ENCODE data around the gene TMEM220.
A peak's percentile ranks its signal among the peaks of the same experiment; 100 is the strongest.
"Not testable (repeated sequence)": the region's sequence is repeated elsewhere in the genome, so short reads cannot be mapped to it uniquely, and the experiment has no call there.

TMEM220 gene

DNA sequence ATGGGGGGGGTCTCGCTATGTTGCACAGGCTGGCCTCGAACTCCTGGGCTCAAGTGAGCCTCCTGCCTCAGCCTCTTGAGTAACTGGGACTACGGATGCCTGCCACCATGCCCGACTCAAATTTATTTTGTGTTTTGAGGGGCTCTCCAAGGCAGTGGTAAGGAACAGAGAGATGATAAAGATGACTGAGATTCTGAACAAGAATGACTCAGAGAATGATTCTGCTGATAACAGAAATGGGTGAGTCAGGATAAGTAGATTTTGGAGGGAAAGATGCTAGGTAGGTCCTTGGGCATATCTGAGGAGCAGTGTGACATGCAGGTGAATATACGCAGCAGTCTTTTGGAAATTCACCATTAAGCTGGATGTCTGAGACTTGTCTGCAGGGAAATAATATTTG is 2.6 kb downstream of the TMEM220 start:
- DNase-seq = no peak

DNA sequence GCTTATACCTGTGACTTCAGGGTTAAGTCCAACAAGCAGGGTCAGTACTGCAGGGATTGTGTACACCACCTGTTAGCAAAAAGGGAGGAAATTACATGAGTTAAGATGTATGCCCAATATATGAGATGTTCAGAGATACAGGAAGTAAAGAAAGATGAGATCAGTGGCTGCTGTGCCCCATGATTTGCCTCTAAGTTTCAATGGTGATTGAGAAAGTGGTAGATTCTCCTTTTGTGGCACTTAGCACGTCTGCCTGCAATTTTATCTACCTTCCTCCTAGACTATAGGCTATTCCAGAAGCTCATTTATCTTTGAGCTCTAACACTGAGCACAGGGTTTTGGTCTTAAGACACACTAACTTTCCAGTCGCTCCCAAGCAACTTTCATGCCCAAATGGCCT is 3.6 kb downstream of the TMEM220 start:
- no peak for DNase-seq

DNA sequence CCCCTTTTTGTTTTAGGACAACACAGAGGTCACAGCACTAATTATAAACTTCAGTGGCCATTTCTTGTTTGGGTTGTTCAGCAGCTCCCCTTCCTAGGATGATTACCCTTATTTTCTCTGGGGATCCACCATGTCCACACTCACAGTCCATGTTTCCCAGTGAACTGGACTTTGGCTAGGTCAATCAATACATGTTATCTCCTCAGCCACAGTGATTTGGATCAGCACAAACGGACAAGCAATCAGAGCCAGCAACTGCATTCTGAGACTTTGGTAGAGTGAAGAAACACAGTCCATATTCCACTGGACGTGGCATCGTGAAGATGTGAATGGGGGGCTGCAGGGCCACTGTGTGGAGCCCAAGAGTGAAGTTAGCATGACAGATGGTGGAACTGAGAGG is 4.6 kb downstream of the TMEM220 start:
- no peak for DNase-seq

DNA sequence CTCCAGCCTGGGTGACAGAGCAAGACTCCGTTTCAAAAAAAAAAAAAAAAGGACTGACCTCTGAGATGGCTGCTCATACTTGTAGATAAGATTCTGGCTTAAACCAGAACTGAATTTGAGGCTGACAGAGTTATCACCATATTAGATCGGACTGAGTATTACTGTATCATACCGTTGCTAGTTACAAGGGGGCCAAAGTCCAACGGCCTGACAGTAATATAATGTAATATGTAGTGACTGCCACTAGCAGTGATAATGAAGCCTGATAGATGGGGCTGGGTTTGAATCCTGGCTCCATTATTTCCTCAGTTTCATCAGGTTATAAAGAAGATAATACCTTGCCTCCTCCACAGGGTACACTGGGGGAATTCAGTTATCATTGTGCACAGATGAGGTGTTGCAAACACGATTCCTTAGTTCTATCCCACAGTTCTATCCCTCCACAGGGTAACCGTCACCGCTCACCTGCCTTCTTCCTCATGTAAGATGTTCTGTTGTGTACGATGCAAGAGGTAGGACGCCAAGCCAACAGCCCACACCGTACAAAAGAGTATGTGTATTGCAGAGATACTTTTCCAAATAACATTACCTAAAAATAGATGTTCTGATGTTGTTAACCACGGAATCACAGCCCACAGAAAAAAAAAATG is 5.2 kb downstream of the TMEM220 start:
- no peak for DNase-seq

DNA sequence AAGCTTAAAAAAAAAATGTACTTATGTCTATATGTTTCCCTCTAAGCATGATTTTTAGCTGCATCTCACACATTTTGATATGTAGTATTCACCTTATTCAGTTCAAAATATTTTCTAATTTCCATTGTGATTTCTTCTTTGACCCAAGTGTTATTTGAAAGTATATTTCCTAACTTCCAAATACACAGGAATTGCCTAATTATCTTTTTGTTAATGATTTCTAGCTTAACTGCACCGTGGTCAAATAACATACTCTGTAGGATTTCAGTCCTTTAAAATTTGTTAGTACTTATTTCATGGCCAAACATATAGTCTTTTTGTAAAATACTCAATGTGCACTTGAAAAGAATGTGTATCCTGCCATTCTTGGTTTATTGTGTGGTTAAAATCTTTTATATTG is 11.3 kb downstream of the TMEM220 start:
- DNase-seq = no peak

DNA sequence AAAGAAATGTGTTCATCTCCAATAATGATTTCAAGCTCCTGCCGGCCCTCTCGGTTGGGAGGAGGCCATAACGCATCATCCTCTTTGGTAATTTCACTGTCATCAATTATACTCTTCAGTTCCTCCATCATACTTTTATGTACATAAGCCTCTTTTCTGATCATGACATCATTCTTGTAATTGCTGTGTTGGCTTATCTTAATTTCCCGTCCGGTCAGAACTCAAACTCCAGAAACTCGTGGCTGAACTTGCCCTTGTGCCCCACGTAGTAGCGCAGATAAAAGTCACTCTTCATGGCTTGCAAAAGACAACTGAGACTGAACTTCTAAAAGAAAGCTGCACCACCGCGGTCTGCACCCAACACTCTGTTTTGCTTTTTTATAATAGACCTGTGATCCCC is 13.6 kb downstream of the TMEM220 start:
- no peak for DNase-seq

DNA sequence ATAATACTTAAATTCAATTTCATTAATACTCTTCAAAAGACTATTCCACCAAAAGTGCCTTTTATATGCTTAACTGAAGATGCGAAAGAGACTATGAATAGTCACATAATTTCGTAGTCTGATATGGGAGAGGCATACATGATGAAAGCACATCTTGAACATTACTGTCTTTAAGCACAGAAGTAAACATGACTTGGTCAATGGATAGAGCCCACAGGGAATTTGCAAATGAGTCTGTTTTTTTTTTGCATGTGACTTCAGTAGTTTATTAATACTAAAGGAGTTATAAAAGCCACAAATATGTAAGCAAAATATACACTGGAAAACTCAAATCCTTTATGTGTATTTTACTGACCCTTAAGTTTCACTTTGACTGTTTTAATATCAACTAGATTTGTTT is 16.5 kb downstream of the TMEM220 start:
- DNase-seq = no peak

DNA sequence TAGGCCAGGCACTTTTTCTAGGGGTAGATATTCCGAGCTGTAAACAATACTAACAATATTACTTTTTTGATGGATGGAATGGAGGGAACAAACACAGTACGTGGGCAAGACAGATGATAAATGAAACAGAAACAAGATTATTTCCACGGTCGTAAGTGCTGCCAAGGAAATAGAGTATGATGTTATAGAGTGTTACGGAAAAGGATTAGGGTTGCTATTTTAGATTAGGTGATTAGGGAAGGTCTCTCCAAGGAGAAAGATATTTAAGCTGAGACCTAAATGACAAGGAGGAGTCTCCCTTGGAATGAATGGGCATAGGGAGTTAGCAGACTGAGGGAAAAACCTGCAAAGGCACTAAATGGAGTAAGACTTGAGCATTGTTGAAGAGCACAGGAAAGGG is 24.1 kb downstream of the TMEM220 start:
- DNase-seq = no peak

DNA sequence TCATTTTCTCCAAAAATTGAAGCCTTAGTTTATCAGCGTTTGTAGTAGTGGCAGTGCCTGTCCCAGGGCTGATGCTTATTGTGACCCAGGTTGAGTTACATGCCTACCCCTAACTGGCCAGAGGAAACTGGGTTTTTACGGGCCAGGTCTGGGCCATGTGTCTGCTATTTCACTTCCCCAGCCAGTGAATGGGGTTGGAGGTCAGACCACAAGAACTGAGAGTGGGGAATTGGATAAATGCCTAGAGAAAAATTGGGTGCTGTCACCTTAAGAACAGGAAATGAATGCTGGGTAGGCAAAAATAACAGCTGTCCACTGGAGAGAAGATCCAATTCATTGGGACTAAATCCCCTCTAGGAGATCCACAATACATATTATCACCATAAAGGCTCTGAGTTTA is 27.2 kb downstream of the TMEM220 start:
- DNase-seq = no peak

DNA sequence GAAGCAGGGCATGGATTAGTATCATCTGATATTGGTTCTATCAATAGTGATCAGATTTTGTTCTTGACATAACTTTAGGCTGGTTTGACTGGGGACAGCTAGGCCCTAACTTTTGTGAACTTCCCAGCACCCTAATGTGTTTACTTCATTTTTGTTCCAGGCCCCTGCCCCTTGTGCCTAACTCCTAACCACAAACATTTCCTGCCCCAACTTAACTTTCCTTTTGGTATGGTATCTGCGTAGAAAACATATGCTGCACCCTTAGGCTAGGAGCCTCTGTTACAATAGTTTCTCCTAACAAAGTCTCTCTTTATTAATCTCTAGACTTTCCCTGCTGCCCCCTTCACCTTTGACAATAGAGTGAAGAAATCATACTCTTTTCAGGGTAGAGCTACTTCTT is 30.0 kb downstream of the TMEM220 start:
- DNase-seq = no peak

DNA sequence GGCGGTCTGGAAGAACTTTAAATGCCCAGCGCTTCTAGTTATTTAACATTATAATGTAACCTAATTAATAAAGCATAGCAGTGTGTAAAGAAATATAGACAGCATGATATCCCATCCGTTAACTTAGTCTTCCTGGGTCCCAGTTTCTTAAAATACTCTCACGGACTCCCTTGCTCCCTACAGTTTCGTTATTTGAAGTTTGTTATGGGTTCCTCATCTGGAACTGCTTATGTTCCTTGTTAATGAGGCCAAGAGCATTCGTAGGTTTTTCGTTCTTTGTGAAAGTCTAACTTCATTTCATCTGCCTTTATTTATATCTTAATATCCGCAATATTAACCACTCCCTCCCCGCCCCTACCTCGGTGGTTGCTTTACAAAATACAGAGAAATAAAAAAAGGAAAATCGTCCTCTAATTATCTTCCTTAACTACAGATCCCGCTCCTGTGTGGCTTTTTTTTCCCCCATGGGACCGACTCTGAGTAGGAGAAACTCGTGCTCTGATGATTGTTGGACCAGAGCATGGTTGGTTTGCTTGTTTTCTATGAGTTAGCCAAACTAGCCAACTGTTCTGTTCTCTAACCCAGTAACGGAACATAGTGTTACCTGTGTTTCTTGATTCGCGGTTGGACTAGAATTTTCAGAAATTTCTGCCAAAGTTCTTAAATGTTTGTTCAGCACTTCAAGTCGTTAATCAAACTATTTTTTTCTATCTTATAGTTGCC is 31.6 kb downstream of the TMEM220 start:
- no peak for DNase-seq

DNA sequence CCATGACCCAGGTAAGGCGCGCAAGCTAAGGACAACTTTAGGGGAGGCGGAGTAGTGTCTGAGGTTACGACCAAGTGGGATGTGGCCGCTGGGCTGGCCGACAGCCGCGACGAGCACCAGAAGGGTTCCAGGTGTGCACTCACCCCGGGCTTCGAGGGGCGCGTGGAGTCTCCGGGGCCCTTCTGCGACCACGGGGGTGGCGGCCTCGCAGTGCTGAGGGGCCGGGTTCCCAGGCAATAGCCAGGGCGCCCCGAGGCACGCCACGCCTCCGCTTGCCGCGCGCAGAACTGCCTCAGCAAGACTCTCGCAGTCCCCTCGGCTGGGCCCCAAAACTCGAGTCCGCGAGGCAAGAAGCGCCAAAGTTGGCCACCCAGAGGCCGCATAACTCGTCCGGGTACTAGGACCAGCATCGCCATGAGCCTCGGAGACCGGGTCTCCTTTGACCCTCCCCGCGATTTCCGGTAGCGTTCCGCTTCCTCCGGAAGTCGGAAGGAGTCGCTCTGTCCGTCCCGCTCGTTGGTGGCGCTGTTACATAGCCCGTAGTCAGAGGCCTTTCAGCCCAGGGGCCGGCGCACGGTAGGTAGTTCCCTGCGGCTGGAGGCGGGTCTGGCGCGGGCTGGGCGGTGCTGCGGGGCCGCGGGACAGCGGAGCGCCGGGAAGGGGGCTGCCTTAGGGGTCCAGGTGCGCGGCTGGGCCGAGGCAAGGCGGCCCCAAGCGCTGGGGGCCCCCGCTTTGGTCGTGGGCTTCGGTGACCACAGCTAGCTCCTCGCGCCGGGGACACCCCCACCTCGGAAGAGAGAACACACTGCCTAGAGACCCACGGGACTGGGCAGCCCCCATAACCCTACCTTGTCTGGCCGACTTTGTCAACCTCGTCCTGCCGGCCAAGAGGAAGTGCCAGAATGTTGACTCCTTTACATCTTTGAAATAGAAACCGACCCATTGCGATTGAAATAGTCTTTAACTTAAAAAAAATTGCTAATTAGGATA is 32.4 kb downstream of the TMEM220 start, which contains the start of the genes ADPRM and SCO1:
TSS of gene ADPRM (plus strand) at position 503 of the 990 bp plus-strand sequence. CDS start 7,333 bp downstream, outside the sequence.
TSS of gene SCO1 (minus strand) at position 442 of the 990 bp plus-strand sequence. CDS start at position 416, 26 bp downstream.
- peak; percentile 87 for DNase-seq

DNA sequence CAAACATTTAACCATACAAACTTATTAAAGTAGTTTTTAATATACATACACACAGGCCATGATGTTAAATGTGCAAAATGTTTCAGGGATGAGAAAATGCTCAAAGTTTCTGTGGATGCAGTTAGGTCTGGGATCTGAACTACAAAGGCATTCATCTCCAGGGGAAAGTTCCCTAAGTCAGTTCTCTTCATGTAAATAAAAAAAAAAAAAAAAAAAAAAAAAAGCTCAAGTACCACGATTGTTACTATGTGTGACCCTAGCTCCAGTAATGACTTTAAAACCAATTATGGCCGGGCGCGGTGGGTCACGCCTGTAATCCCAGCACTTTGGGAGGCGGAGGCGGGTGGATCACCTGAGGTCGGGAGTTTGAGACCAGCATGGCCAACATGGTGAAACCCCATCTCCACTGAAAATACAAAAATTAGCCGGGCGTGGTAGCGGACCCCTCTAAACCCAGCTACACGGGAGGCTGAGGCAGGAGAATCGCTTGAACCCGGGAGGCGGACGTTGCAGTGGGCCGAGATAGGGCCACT is 33.9 kb downstream of the TMEM220 start:
- DNase-seq = not testable (repeated sequence)

DNA sequence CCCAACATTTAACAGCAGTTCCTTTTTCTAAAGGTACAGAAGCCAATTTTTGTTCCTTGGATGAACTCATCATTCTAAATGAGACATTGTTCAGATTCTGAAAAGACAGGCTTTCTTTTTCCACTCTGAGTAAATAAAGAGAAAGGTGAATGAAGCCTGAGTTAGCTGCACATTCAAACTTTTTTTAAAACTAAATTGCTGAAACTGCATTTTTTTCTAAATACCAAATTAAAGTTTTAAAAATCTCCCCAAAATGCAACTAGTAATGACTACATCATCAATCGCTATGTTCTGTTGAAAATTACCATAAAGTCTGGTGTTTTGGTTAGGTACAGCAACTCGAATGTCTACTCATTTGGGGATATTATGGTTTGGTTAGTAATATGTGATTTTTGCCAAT is 42.3 kb downstream of the TMEM220 start:
- DNase-seq = no peak

DNA sequence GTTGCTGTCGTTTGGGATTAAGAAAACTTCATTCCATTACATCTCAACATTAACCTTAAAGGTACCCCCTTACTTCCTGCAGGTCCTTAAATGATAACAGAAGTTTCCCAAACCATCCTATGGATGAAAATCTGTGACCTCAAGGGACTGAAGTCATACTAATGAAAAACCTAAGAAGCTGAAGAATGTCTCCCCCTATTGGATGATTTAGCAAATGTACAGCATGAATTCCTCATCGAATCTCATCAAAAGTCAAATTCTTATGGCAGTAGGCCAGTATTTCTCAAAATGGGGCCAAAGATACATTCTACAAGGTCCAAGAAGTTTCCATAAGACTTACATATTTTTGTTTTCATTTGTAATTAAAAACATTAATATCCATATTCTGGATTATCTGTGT is 46.0 kb downstream of the TMEM220 start:
- DNase-seq = no peak

DNA sequence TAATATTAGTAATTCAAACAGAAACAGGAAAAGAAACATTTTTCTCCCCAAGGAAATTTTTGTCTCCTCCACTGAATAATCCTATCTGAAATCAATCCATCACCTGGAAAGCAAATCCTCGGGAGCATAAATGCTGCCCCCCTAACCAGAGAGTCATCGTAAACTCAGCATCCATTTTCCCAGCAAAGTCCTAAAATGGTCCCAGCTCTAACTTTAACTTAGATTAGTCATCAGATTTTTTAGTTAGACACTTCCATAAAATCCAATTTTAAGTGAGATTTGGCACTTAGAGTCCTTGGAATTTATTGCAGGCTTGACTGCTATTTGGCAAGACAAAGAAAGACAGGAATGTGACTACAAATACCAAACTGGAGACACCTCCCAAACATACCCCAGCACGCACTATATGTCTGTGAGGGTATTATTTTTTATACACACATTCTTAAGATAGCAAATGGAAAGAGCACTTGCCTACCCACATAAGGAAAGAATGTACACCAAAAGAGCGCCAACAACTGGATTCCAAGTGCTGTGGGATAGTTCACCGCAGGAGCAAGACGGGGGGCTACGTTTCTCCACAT is 47.9 kb downstream of the TMEM220 start:
- no peak for DNase-seq

DNA sequence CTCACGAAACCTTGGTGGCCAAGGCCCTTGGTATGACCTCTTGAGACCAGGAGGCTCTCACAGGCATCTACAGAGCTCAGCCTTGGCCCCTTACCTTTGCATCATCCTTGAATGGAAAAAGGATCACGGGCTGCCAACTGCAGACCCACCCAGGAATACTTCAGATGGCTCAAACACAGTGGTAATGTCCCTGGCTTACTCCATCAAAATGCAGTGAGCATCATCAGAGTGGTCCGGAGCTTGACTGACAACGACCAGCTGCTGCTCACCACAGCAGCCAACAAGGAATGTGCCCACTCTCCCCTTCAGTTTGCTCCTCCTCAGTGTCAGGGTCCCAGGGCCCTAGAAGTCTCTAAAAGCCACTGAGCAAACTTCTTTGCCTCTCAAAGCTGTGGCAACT is 55.1 kb downstream of the TMEM220 start:
- no peak for DNase-seq

DNA sequence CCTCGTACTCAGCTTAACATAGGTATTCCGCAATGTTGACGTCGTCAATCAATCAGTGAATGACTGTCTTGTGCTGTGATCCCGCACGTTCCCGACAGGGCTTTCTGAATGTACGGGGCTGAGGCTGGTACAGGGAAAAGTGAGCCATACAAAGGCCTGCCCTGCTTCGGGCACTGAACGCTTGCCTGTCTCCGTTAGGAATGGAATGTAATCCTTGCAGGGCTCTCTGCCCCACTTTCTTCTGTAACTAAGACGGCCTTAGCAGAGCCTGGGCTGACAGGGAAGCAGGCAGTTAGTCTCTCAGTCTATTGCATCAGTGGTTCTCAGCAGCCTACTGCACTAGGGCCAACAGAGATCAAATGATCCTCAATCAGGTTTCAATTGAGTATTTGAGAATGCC is 56.5 kb downstream of the TMEM220 start:
- no peak for DNase-seq

DNA sequence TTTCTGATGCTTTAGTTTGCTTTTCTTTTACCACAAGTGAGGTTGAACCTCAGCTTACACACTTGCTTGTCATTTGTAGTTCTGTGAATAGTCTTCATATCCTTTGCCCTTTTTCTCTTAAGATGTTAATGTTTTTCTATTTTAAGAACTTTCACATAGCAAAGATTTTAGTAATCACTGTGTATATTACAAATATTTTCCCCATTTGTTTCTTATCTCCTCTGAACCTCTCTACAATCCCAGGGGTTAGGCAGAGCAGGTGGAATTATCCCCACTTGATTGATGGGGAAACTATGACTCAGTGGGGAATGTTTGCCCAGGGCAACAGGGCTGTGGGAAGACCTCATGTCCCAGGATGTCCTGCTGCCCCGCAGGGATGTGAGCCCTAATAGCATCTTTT is 61.0 kb downstream of the TMEM220 start:
- DNase-seq = no peak

DNA sequence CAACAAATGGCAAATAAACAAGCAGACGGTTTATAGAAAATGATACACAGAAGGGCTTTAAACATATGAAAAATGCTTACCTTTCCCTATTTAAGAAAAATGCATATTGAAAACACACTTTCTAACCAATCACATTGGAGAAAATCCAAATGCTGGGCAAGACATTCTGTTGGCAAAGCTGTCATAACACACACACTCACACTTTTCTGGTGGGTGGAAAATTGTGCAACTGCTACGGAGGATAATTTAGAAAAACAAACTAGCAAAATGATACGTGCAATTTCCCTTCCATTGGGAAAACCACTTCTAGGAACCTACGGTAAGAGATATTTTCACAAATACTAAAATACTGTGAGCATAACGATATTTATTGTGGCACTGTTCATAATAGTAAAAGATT is 62.9 kb downstream of the TMEM220 start:
- no peak for DNase-seq

DNA sequence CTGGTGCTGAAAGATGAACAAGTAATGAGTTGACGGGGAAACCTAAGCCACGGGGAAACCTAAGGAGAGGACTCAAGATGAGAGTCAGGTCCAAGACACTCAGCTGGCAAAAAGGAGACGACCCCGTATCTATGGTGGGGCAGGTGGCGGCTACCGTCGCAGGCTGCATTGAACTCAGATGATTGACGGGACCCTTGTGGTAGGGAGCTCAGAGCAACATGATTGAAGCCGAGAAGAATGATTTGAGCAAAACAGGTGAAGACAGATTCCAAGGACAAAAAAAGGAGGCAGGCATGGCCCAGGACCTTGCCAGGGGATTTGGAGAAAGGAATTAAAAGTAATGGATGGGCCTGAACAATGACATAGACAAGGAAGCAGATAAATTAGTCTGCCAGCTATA is 65.3 kb downstream of the TMEM220 start:
- DNase-seq = no peak

Data from NCI-H1694 (cell line).